Measurements from ENCODE around the gene OBP2A. TPM values are rescaled to one million over a fixed set of nuclear protein-coding genes. Genes with fewer than 3 reads are reported as not detected.

OBP2A gene
- total and polyA plus RNA-seq, 2 donors (not counting 3 experiments of a cell fraction or from before 2014, with no cell fraction given): not detected

DNA sequence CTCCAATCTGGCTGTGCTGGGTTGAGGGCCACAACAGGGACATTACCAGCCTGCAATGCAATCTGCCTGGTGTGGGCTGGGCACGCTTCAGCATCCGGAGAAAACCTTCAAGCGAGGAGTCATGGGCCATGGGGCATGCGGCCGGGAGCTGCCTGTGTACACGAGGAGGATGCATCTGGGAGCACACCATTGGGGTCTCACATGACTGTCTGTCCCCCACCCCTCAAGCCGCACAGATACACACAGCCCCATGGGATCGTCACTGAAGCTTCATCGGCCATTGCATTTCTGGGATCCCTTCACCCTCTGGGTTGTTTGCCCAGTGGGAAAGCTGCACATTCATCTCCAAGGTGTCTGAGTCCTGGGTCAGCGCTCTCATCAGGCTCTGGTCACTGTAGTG is 14.8 kb upstream of the OBP2A start:
- no peak for FAIRE-seq
- CTCF ChIA-PET: no interaction called here

More for the DNA sequence above, 14.8 kb upstream of the OBP2A start:
- Histone ChIP-seq H3K9me1 (replicated peaks; ENCODE audit: control insufficient read depth, extremely low read depth, insufficient read depth, low read length) (no peaks in the 10 kb centered on the region), H2AFZ (ENCODE audit: low read depth, low read length) (no peak overlapping the region), H3K4me2 (ENCODE audit: insufficient read depth, low read length) (no peak overlapping the region), H3K27me3 (ENCODE audit: control insufficient read depth in 2 of 2, insufficient read depth in 2 of 2, low read length in 2 of 2) (peaks cover 0 to 2% of the 10 kb centered on the region in 2 experiments), H3K36me3 (ENCODE audit: control insufficient read depth in 2 of 2, extremely low read depth in 1 of 2, insufficient read depth in 2 of 2, low read length in 2 of 2) (no peaks in the 10 kb centered on the region), H3K4me1 (ENCODE audit: control insufficient read depth, extremely low read depth, insufficient read depth, low read length) (no peaks in the 10 kb centered on the region), H3K79me2 (ENCODE audit: control insufficient read depth, insufficient read depth, low read length) (no peaks in the 10 kb centered on the region), H3K9ac (replicated peaks; ENCODE audit: extremely low read depth, insufficient read depth, low read length) (no peak overlapping the region), H3K4me3 (replicated peaks in 1 of 3; ENCODE audit: insufficient read depth in 1 of 3, low read depth in 1 of 3, low read length in 3 of 3) (no peak overlapping the region), H3K9me3 (replicated peaks; ENCODE audit: control insufficient read depth, insufficient read depth, low read length) (no peaks in the 10 kb centered on the region), H3K27ac (ENCODE audit: insufficient read depth, low read depth, low read length) (no peak overlapping the region), H4K20me1 (replicated peaks; ENCODE audit: control insufficient read depth, extremely low read depth, insufficient read depth, low read length) (no peaks in the 10 kb centered on the region)
- no peak for DNase-seq (ENCODE audit: low read depth, low spot score)
- POLR2A ChIA-PET: no interaction called here
- no TSS peak for BruUV-seq (replicated peaks)
- intact Hi-C loops (cut with micrococcal nuclease) (no loop called here), dilution Hi-C loops (cut with MboI; ENCODE audit: extremely low pct_ligation_motif_present, low sequenced_read_pairs) (no loop called here)
- TF ChIP-seq MAX (IDR thresholded peaks at IDR 0.05; ENCODE audit: insufficient read depth, insufficient read length): no peak
- TF ChIP-seq POLR2AphosphoS5 (IDR thresholded peaks at IDR 0.05; ENCODE audit: insufficient read depth, low read depth, low read length): no peak
- TF ChIP-seq CTCF (IDR thresholded peaks at IDR 0.05; ENCODE audit: extremely low read depth in 1 of 2, insufficient read depth in 1 of 2, low read depth in 1 of 2, low read length in 2 of 2): no peak
- TF ChIP-seq JUN (IDR thresholded peaks at IDR 0.05; ENCODE audit: borderline replicate concordance, insufficient read depth, insufficient read length, low read depth): no peak
- TF ChIP-seq FOS (IDR thresholded peaks at IDR 0.05; ENCODE audit: borderline replicate concordance, insufficient read depth, low read length): no peak
- TF ChIP-seq EZH2 (IDR thresholded peaks at IDR 0.05; ENCODE audit: borderline replicate concordance, low read depth, low read length, severe bottlenecking): no peak
- no peak for TF ChIP-seq POLR2A (IDR thresholded peaks at IDR 0.05; ENCODE audit: low read depth, low read length)
- TF ChIP-seq GATA2 (IDR thresholded peaks at IDR 0.05; ENCODE audit: insufficient read depth, insufficient read length, low read depth, low read length): no peak
- no peak for TF ChIP-seq MYC (IDR thresholded peaks at IDR 0.05; ENCODE audit: low read depth, low read length)
